HG02970 (cell line): ENCODE measurements around the gene IFITM2.
A peak's percentile ranks its signal among the peaks of the same experiment; 100 is the strongest.
"Not testable (repeated sequence)": the region's sequence is repeated elsewhere in the genome, so short reads cannot be mapped to it uniquely, and the experiment has no call there.

Experiments
- ATAC-seq: cut with Tn5 transposase; IDR thresholded peaks from one replicate; pipeline ENCODE4 v1.9.1; 2021; ENCODE audit warnings: mild to moderate bottlenecking, moderate library complexity, moderate number of reproducible peaks; ENCODE audit not compliant: unreplicated experiment, low FRiP score

Gene IFITM2

GRCh38 chr11:319121-319887 lies 11.7 kb downstream of the IFITM2 start:
- peak; percentile 4 for ATAC-seq

- not testable (repeated sequence) for ATAC-seq
These were observed 12.3 kb downstream of the IFITM2 start for GRCh38 chr11:319888-320273.

- no peak for ATAC-seq
These were observed 16.5 kb downstream of the IFITM2 start for GRCh38 chr11:324156-324555.

GRCh38 chr11:324593-325517 lies 17.2 kb downstream of the IFITM2 start:
- not testable (repeated sequence) for ATAC-seq

- no peak for ATAC-seq
These were observed 18.4 kb downstream of the IFITM2 start for GRCh38 chr11:325796-326591.

GRCh38 chr11:326592-326841 lies 18.9 kb downstream of the IFITM2 start:
- ATAC-seq: no peak

GRCh38 chr11:326842-327580 lies 19.4 kb downstream of the IFITM2 start:
- peak; percentile 49 for ATAC-seq

GRCh38 chr11:327581-327923 lies 19.9 kb downstream of the IFITM2 start:
- no peak for ATAC-seq

GRCh38 chr11:328012-328411 lies 20.4 kb downstream of the IFITM2 start:
- ATAC-seq: no peak

GRCh38 chr11:328516-329100 lies 21.0 kb downstream of the IFITM2 start:
- not testable (repeated sequence) for ATAC-seq

GRCh38 chr11:329886-330253 lies 22.3 kb downstream of the IFITM2 start:
- no peak for ATAC-seq

GRCh38 chr11:330307-330693 lies 22.7 kb downstream of the IFITM2 start:
- ATAC-seq: no peak

- no peak for ATAC-seq
These were observed 23.2 kb downstream of the IFITM2 start for GRCh38 chr11:330694-331357.

- no peak for ATAC-seq
These were observed 23.9 kb downstream of the IFITM2 start for GRCh38 chr11:331358-332060.

- ATAC-seq: no peak
These were observed 25.2 kb downstream of the IFITM2 start for GRCh38 chr11:332651-333480.

GRCh38 chr11:333616-334263 lies 26.1 kb downstream of the IFITM2 start:
- ATAC-seq: not testable (repeated sequence)

GRCh38 chr11:334264-334994 lies 26.8 kb downstream of the IFITM2 start:
- no peak for ATAC-seq
